SHP77 treated with DMSO at 0.1 percent for 48 hours (cell line): ENCODE measurements around the gene HOXB3.

Experiments
- DNase-seq: peaks from one replicate; lab custom pipeline; 2025; lab: John Stamatoyannopoulos, UW

The HOXB3 gene

GRCh38 chr17:48556576-48557401 lies 33.3 kb downstream of the HOXB3 start:
- no peak for DNase-seq

- DNase-seq: no peak
Measured at GRCh38 chr17:48556229-48556575, 33.8 kb downstream of the HOXB3 start.

DNA sequence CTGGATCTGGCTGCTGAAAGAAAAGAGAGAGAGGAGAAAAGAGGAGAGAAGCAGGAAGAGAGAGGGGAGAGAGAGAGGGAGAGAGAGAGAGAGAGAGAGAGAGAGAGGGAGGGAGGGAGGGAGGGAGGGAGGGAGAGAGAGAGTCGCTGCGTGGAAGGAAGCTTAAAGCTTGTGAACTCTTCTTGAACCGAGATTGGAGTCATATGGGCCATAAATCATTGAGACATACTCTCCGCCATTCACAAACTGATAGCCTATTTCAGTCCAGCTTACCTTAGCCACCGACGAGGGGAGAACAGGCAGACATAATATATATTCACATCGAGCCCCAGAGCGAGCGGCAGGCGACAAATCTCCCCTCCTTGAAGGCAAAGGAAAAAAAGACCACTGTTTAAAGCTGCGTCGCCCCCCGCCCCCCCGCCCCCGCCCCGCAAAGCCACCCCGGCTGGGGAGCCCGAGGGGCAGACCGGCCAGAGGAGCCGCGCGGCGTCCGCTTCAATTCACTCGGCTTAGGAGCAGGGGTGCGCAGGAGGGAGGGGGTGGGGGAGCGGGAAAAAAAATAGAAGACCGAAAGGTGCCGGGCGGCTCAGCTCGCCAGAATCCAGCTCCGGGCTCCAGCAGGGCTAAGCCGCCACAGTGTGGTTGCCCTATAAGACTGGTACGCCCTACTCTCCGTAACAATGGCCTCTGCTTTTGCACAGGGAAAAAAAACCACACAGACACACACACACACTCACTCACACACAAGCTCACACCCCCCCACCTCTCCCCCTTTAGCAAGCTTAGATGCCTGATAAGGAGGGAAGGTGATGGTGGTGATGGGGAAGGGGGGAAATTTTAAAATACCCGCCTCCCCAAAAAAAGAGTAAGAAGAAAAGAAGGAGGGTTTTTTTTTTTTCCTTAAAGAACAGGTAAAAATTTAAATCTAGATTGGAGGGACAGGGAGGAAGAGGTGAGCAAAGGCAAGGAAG lies 34.5 kb downstream of the HOXB3 start:
- peak; percentile 14 for DNase-seq

- no peak for DNase-seq
Measured at GRCh38 chr17:48554412-48555257, 35.4 kb downstream of the HOXB3 start.

DNA sequence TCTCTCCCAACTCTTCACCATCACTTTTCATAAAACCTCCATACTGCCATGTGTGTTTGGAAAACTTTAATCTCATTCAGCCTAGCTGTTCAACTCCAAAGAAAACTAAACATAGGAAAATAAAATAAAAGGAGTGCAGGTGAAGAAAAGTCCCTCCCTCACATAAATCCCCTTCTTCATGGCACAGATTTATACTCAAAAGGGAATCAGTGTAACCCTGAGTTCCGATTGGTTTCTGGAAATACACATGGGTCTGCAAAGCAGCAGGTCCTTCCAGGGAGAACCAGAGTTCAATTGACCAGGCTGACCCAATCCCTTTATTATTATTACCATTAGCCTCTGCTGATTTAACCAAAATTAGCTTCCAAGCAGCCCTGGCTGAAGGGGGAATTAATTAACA lies 36.2 kb downstream of the HOXB3 start:
- DNase-seq: no peak

GRCh38 chr17:48553190-48553547 lies 36.9 kb downstream of the HOXB3 start:
- no peak for DNase-seq

- DNase-seq: no peak
Measured at GRCh38 chr17:48552466-48553189, 37.4 kb downstream of the HOXB3 start.

DNA sequence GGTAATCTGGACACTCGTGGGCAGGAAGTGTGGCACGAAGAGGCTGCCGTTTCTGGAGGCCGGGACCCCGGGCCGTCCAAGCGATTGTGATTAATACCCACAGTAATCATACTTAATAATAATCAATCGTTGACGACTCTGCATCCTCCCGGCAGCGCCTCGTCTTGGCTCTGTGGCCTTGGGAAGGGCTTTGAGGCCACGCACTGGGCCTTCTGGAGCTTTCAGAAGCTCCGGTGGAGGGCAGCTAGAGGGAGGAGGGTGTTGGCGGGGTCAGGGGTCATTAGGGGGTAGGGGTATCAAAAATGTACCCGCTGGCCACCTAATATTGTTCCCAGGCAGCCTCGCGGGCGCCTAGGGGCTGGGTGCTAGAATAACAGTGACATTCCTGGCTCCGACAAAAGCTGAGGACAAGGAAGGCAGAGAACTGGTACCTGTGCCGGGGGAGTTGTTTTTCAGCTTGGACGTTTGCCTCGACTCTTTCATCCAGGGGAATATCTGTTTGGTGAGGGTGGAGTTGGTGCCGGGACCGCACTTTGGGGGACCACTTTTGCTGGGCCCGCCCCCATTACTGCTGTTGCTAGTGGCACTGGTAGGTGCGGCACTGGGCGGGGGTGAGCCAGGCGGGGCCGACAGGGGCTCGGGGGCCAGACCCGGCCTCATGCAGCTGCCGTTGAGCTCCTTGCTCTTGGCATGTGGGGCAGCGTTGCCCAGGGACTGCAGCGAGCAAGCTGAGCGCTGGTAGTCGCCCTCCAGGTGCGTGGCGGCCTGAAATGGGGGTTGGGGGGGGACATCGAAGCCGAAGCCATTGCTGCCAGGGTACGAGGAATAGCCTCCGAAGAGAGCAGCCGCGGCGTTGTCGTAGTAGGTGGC lies 38.2 kb downstream of the HOXB3 start:
- DNase-seq: no peak

GRCh38 chr17:48551214-48551555 lies 38.9 kb downstream of the HOXB3 start:
- DNase-seq: no peak

DNA sequence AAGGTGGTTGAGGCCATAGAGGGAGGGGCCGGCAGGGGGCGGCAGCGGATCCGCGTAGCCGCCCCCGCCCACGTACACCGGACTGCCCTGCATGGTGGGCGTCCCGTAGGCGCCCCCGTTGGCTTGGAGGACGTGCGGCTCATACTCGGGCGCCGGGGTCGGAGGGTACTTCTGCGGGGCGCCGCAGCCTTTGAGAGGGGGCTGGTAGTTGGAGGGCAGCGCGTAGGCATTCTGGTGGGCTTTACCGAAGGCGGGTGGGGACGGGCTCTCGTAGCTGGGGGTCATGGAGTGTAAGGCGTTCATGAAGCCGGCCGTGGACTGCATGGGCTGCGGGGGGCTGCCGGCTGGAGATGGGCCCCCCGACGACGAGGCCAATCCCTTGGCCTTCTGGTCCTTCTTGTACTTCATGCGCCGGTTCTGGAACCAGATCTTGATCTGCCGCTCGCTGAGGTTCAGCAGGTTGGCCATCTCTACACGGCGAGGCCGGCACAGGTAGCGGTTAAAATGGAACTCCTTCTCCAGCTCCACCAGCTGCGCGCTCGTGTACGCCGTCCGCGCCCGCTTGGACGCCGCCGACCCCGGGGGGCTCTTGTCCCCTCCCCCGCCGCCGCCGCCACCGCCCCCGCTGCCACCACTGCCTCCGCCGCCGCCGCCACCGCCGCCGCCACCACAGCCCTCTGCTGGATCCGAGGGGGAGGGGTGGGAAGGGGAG lies 39.4 kb downstream of the HOXB3 start:
- DNase-seq: no peak

- no peak for DNase-seq
Measured at GRCh38 chr17:48549914-48550501, 40.0 kb downstream of the HOXB3 start.

GRCh38 chr17:48549281-48549630 lies 40.8 kb downstream of the HOXB3 start:
- no peak for DNase-seq

- DNase-seq: no peak
Measured at GRCh38 chr17:48548523-48549280, 41.3 kb downstream of the HOXB3 start.

- no peak for DNase-seq
Measured at GRCh38 chr17:48547808-48548522, 42.1 kb downstream of the HOXB3 start.

DNA sequence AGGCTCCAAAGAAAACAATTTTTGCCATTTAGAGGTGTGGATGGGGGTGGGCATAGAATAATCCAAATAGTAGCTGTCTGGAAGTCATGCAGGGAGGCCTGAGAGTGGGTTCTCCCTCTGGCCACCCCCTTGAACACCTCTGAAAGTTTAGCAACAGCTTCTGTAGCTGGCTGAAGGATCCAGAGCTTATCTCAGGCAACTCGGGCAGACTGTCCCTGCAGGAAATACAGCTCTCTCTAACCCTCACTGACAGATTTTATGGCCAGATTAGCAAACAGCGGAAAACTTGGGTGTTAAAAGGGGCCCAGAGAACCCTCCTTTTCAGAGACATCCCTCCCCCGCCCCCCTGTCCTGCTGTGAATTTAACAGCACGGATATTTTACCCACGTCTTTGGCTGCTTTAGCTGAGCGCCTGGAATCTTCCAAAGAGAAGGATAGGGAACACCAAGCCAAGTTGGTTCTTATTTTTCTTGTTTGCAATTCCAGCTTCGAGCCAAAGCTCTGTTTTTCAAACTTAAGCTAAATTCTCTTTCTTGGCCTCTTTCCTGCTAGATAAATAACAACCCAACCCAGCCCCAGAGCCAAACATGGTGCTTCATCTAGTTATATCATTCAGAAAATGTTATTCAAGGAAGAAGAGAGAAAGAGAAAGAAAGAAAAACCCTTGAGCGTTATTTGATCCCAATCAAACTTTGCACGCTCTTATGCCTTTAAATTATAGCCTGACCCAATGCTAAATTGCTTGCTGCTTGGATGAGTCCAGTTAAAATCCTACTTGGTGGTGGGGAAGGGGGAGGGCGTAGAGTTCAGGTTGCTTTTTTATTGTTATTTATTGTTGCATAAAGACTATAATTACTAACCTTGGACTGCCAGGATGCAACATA lies 42.9 kb downstream of the HOXB3 start:
- no peak for DNase-seq

DNA sequence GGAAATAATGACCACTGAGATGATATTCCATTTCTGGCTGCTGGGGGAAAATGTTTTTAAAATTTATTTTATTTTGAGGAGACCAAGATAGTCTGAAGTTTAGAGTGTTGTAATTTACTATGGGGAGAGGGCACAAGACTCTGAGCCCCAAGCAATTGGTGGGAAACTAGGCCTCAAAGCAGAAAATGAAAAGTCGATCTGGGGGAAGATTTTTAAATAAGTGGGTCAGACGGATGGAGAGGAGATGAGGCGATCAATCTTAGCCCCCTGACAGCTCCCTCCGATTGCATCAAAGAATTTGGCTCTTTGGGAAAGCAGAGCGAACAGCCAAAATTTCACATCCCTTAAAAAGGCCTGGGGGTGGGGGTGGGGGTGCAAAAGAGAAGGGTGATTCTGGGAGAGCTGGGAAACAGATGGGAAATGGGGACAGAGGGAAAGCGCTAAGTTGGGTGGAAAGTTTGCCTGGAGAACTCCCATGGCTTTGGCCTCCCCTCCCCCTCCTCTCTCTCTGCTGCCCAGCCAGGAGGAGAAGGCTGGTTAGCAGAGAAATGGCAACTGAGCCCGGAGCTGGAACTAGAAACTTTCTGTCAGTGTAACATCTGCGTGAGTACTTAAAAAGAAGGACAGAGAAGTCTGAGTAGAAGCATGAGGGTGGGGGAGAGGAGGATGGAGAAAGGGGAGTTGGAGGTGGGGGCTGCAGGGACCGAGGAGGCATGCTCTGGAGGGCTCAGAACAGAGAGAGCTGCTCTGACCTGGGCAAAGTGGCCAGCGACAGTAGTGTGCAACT lies 43.7 kb downstream of the HOXB3 start:
- no peak for DNase-seq
